ENCODE results near the gene ALMS1.
A peak's percentile ranks its signal among the peaks of the same experiment; 100 is the strongest.
"Not testable (repeated sequence)": the region's sequence is repeated elsewhere in the genome, so short reads cannot be mapped to it uniquely, and the experiment has no call there.

ALMS1 gene, protein sequence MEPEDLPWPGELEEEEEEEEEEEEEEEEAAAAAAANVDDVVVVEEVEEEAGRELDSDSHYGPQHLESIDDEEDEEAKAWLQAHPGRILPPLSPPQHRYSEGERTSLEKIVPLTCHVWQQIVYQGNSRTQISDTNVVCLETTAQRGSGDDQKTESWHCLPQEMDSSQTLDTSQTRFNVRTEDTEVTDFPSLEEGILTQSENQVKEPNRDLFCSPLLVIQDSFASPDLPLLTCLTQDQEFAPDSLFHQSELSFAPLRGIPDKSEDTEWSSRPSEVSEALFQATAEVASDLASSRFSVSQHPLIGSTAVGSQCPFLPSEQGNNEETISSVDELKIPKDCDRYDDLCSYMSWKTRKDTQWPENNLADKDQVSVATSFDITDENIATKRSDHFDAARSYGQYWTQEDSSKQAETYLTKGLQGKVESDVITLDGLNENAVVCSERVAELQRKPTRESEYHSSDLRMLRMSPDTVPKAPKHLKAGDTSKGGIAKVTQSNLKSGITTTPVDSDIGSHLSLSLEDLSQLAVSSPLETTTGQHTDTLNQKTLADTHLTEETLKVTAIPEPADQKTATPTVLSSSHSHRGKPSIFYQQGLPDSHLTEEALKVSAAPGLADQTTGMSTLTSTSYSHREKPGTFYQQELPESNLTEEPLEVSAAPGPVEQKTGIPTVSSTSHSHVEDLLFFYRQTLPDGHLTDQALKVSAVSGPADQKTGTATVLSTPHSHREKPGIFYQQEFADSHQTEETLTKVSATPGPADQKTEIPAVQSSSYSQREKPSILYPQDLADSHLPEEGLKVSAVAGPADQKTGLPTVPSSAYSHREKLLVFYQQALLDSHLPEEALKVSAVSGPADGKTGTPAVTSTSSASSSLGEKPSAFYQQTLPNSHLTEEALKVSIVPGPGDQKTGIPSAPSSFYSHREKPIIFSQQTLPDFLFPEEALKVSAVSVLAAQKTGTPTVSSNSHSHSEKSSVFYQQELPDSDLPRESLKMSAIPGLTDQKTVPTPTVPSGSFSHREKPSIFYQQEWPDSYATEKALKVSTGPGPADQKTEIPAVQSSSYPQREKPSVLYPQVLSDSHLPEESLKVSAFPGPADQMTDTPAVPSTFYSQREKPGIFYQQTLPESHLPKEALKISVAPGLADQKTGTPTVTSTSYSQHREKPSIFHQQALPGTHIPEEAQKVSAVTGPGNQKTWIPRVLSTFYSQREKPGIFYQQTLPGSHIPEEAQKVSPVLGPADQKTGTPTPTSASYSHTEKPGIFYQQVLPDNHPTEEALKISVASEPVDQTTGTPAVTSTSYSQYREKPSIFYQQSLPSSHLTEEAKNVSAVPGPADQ (N-terminal part only)

DNA sequence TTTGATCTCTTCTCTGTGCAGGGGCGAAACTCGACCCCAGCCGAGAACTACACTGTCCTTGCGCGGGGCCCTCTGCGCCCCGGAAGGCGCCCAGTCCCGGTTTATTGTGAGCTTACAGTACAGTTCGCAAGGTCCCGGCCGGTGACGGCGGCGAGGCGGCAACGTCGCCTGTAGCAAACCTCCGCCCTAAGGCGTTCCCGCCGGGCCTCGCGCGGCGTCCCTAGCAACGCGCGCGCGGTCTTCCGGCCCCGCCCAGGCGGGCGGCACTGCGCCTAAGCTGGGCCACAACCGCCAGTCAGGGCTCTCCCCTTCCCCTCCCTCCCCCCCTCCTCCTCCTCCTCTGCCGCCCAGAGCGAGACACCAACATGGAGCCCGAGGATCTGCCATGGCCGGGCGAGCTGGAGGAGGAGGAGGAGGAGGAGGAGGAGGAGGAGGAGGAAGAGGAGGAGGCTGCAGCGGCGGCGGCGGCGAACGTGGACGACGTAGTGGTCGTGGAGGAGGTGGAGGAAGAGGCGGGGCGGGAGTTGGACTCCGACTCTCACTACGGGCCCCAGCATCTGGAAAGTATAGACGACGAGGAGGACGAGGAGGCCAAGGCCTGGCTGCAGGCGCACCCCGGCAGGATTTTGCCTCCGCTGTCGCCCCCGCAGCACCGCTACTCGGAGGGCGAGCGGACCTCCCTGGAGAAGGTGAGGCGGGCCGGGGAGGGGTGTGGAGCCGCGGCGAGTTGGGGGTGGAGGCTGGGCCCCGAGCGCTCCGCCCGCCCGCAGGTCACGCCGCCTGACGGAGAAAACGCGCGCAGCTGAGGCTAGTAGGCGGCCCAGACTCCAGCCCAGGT is at the start of gene ALMS1:
TSS of gene ALMS1 (plus strand) at position 333 of the 838 bp plus-strand sequence. CDS start at position 366, 33 bp downstream.
- peak; percentile 97 for DNase-seq (ENCODE audit: low spot score)

GRCh38 chr2:73337828-73338227 is 47.8 kb upstream of the ALMS1 start:
- no peak for DNase-seq (ENCODE audit: low spot score)

DNA sequence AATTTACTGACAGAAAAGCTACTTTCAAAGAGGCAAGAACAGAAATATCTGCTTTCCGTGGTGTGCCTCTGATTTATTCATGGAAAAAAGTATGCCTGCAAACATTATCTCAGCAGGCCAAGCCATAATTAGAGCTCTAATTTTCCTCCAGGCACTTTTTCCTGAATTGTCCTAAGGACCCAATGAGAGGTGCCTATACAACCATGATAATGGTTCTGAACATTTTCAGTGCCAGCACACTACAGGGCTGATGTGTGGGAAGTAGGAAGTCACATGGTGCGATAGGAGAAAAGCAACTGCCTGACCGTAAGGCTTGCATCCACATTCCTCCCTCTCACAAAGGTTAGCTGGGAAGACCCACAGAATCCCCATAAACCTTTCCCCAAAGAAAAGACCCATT is 46.4 kb upstream of the ALMS1 start:
- DNase-seq (ENCODE audit: low spot score): peak; percentile 29

- no peak for DNase-seq (ENCODE audit: low spot score)
Measured at GRCh38 chr2:73341039-73341438, 44.6 kb upstream of the ALMS1 start.

DNA sequence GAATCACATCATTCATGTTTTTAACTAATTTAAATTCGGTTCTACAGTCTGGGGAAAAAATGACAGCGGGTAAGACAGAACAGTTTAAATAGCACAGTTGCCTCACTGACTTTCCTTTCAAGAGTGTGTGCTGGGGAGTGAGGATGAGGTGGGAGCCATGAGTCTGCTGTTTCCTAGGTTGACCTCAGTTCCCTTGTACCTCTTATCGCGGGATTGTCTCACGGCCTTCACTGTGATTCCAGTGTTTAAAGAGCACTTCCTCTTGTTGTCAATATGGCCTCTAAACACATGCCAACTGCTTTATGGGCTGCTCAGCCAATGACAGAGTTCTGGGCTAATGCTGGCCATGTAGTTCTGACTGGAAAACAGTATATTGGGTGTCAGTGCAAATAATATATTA is 41.6 kb upstream of the ALMS1 start:
- DNase-seq (ENCODE audit: low spot score): no peak

DNA sequence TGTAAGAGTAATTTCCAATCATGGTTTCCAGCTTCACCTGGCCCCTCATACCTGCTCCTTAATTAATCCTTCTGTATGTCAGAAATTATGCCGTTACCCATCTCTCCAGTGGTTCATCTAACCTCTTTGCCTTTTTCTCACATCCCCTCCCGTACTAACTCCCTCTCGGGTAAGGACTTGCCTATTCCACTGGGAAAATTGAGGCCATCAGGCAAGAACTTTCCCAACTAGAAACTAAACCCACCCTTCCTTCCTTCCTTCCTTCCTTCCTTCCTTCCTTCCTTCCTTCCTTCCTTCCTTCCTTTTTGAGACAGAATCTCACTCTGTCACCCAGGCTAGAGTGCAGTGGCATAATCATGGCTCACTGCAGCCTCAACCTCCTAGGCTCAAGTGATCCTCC is 40.9 kb upstream of the ALMS1 start:
- not testable (repeated sequence) for DNase-seq (ENCODE audit: low spot score)

GRCh38 chr2:73350035-73350691 is 35.5 kb upstream of the ALMS1 start:
- DNase-seq (ENCODE audit: low spot score): no peak

DNA sequence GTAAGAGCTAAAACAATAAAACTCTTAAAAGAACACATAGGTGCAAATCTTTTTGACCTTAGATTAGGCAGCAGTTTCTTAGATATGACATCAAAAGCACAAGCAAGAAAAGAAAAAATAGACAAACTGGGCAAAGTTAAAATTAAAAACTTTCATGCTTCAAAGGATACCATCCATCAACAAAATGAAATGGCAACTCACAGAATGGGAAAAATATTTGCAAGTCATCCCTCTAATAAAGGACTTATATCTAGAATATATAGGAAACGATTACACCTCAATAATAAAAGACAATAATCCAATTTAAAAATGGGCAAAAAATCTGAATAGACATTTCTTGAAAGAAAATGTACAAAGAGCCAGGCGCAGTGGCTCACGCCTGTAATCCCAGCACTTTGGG is 29.5 kb upstream of the ALMS1 start:
- DNase-seq (ENCODE audit: low spot score): no peak

DNA sequence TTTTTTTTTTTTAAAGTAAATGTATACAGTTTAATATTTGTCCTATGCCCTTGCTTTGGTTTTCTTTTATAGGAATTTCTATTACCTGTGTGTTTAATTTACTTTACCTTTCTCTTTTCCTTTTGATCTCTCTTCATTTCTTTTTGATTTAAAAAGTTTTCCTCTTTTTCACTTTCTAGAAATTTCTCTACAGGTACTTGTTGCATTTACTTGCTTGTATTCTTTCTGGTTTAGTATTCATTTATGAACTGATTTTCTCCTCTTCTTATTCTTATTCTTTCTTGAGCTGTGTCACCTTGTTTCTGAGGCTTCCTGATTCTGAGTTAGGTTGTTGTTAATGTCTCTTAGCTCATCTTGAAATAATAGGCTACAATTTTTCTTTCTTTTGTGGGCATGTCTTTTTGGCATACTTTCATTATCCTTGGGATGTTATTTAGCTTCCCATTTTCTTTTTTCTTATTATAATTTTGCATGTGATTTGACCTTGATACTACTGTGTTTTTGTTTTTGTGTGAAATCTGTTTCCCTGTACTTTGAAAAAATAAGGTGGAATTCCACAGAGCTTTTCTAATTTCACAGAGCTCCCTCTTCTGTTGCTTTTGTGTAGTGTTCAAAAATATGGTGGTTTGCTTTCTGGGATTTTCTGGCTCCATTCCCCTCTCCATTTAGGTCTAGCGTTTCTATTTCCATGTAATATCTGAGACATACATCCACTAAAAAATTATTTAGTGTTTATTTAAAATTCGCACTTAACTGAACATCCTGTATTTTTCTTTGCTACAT is 25.5 kb upstream of the ALMS1 start:
- DNase-seq (ENCODE audit: low spot score): peak; percentile 39

DNA sequence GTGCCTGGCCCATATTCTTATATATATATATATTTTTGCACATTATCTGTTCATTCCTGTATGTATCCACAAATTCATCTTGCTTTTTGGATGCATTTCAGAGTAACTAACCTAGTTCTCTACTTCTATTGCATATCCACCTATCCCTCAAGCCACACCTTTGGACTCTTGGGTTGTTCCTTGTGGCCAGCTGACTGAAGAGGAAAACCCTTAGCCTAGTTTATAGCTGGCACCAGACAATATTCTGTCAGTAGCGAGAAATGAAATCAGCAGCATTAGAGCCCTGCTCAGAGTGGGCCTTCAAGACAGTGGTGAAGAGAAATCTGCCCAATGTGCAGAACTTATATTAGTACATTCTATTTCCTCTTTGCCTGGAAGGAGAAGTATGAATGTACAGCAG is 19.6 kb upstream of the ALMS1 start:
- no peak for DNase-seq (ENCODE audit: low spot score)

DNA sequence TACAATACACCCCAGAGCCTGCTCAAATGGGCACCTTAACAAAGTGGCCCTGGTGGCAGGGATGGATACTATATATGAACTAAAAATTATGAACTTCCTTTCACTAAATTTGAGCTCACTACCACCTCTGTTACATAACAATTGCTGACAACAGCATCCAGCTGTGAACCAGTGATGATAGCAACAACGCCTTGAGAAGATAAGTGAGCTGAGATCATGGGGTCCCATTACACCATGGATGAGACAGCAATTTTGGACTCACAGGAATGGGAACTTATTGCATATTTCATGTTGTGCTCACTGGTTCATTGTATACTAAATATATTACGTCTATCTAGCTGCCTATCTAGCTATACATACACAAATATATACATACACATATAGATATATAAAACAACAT is 16.9 kb upstream of the ALMS1 start:
- DNase-seq (ENCODE audit: low spot score): no peak

- no peak for DNase-seq (ENCODE audit: low spot score)
Measured at GRCh38 chr2:73370348-73370747, 15.3 kb upstream of the ALMS1 start.

GRCh38 chr2:73373344-73373743 is 12.3 kb upstream of the ALMS1 start:
- DNase-seq (ENCODE audit: low spot score): no peak

DNA sequence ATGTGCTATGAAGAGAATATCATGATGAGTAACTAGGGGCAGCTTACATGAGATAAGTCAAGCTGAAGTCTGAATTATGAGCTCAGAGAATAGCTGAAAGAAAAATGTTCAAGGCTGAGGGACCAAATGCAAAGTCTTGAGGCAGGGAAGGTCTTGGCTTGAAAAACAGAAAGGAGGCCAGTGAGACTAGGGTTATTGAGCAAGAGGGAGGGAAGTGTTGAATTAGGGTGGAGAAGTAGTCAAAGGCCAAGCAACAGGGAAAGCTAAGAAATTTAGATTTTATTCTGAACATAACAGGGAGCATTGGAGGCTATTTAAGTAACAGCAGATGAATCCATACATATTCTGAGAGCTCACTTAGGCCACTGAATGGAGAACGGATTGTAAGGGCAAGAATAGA is 11.4 kb upstream of the ALMS1 start:
- DNase-seq (ENCODE audit: low spot score): no peak

DNA sequence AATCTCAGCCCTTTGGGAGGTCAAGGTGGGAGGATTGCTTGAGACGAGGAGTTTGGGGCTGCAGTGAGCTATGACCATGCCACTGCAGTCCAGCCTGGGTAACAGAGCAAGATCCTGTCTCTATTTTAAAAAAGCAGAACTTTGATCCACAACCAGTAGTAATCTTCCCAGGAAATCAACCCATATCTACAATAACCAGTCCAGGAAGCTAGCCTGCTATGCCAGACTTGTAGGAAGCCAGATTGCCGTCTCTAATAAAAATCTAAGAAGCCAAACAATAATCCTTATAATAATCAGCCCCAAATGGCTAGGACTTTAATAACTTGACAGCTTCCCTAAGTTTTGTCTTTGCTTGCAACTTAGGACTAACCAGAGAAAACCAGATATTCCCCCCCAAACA is 9.0 kb upstream of the ALMS1 start:
- no peak for DNase-seq (ENCODE audit: low spot score)

DNA sequence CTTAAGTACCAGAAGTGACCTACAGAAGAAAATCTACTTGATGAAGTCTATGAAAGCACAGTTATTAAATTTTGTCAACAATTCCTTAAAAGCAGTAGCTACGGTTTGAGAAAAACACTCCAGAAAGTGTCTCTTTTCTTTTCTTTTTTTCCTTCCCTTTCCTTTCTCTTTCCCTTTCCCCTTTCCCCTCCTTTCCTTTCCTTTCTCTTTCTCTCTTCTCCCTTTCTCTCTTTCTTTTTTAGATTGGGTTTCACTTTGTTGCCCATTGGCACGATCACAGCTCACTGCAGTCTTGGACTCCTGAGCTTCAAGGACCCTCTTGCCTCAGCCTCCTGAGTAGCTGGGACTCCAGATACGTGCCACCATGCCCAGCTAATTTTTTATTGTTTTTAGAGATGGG is 2.6 kb upstream of the ALMS1 start:
- DNase-seq (ENCODE audit: low spot score): no peak

DNA sequence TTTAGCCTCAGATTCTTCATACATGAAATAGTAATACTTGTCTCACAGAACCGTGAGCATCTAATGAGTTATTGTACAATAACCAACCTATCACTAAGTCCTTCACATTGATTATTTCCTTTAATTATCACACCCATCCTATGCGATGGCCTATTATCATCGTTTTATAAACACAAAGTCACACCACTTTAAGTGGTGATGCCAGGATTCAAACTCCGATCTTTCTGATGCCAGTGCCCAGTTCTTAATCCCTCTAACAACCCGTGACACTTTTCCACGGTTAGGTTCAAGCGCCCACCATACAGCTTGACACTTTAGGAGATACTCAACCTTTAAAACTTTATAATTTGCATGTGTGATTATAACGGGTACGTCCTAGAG is 523 bp upstream of the ALMS1 start:
- DNase-seq (ENCODE audit: low spot score): no peak

DNA sequence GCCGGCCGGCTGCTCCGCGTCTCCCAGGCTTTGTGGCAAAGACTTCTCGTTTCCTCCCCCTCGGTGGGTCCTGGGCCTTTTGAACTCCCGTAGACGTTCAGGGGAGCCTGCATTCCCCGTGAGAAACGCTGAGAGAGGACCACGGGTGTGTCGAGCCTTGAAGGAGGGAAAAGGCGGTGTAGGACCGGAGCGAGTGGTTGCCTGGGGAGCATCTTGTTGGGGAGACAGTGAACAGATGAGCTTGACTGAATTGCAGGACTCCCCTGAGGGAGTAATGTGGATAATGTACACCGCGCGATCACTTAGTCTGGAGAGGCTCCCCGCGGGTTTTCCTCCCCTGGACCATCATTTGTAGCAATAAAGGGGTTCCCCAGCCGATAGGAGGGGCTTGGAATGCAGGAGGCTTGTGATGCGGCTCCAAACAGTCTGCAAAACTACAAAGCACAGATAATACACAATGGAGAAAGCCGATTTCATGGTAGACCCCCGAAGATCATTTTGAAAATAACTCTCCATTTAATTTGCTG is 769 bp downstream of the ALMS1 start:
- DNase-seq (ENCODE audit: low spot score): peak; percentile 31

DNA sequence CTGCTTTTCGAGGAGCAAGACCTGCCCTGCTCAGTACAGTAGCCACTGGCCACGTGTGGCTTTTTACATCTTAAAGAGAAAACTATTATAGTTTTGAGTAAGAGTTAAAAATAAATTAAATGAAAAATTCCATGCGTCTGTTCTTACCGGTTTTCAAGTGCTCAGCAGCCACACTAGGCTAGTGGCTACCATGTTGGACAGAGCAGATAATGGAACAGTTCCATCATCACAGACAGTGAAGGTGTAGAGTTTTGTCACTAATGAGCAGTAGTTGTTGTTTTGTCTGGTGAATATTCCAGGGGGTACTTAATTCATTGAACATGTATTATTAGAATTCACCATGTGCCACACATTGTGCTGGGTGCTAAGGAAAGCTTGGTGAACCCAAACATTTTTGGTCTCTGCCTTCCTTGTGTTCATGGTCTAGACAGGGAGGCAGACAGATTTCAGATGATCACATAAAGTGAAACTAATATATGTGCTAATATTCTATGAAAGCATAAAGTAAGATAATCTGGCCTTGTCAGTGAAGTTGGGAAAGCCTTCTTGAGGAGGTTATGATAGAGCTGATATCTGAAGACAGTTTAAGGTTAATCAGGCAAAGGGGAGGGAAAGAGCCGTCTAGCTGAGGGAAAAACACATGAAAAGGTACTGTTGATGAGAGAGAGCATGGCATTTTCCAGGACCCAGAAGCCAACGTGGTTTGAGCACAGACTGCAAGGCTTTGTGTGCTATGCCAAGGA is 1.4 kb downstream of the ALMS1 start:
- DNase-seq (ENCODE audit: low spot score): no peak
